Measurements from ENCODE around the gene HSPA2.
"Not testable (repeated sequence)": the region's sequence is repeated elsewhere in the genome, so short reads cannot be mapped to it uniquely, and the experiment has no call there.

HSPA2 gene

GRCh38 chr14:64515053-64515452, 25.5 kb upstream of the HSPA2 start:
- DNase-seq (ENCODE audit: low read depth, low spot score): no peak

GRCh38 chr14:64516969-64517368, 23.6 kb upstream of the HSPA2 start:
- DNase-seq (ENCODE audit: low read depth, low spot score): no peak

- DNase-seq (ENCODE audit: low read depth, low spot score): not testable (repeated sequence)
These were observed 22.9 kb upstream of the HSPA2 start for GRCh38 chr14:64517667-64518066.

- DNase-seq (ENCODE audit: low read depth, low spot score): no peak
These were observed 22.3 kb upstream of the HSPA2 start for GRCh38 chr14:64518229-64518628.

- no peak for DNase-seq (ENCODE audit: low read depth, low spot score)
These were observed 19.8 kb upstream of the HSPA2 start for GRCh38 chr14:64520699-64521098.

GRCh38 chr14:64522591-64523355, 17.8 kb upstream of the HSPA2 start:
- no peak for DNase-seq (ENCODE audit: low read depth, low spot score)

GRCh38 chr14:64525354-64525753, 15.2 kb upstream of the HSPA2 start:
- no peak for DNase-seq (ENCODE audit: low read depth, low spot score)

GRCh38 chr14:64531567-64531966, 9.0 kb upstream of the HSPA2 start:
- no peak for DNase-seq (ENCODE audit: low read depth, low spot score)

GRCh38 chr14:64536488-64537245, 3.9 kb upstream of the HSPA2 start:
- DNase-seq (ENCODE audit: low read depth, low spot score): no peak

- peak; percentile 65 for DNase-seq (ENCODE audit: low read depth, low spot score)
These were observed 875 bp downstream of the HSPA2 start for GRCh38 chr14:64541261-64541971.

GRCh38 chr14:64541972-64542835, 1.7 kb downstream of the HSPA2 start:
- peak; percentile 61 for DNase-seq (ENCODE audit: low read depth, low spot score)

- no peak for DNase-seq (ENCODE audit: low read depth, low spot score)
These were observed 2.3 kb downstream of the HSPA2 start for GRCh38 chr14:64542836-64543201.

GRCh38 chr14:64544607-64545312, 4.2 kb downstream of the HSPA2 start:
- DNase-seq (ENCODE audit: low read depth, low spot score): no peak

GRCh38 chr14:64549016-64549415, 8.5 kb downstream of the HSPA2 start:
- DNase-seq (ENCODE audit: low read depth, low spot score): no peak

GRCh38 chr14:64549791-64550620, 9.5 kb downstream of the HSPA2 start, which contains the start of gene PPP1R36:
Gene PPP1R36, plus strand, starts transcription at chr14:64549961. Its CDS starts 37 bp downstream, at chr14:64549998.
- peak; percentile 69 for DNase-seq (ENCODE audit: low read depth, low spot score)

GRCh38 chr14:64550621-64551333, 10.2 kb downstream of the HSPA2 start:
- no peak for DNase-seq (ENCODE audit: low read depth, low spot score)

GRCh38 chr14:64554556-64554955, 14.0 kb downstream of the HSPA2 start:
- peak; percentile 36 for DNase-seq (ENCODE audit: low read depth, low spot score)

- peak; percentile 60 for DNase-seq (ENCODE audit: low read depth, low spot score)
These were observed 16.0 kb downstream of the HSPA2 start for GRCh38 chr14:64556526-64556925.

- DNase-seq (ENCODE audit: low read depth, low spot score): not testable (repeated sequence)
These were observed 17.7 kb downstream of the HSPA2 start for GRCh38 chr14:64558216-64558615.
